Measurements from ENCODE around the gene SMIM5. TPM values are rescaled to one million over a fixed set of nuclear protein-coding genes. Genes with fewer than 3 reads are reported as not detected.
A peak's percentile ranks its signal among the peaks of the same experiment; 100 is the strongest.

Gene SMIM5
- polyA plus RNA-seq, 2 of the 4 experiments (the other 2 are of a cell fraction): 0.15 to 0.25 TPM

GRCh38 chr17:75642784-75643642 lies 9.8 kb downstream of the SMIM5 start:
- peaks cover 31% of the 10 kb centered on the region for H3K4me1 ChIP-seq
- no peak overlapping the region for H3K4me2 ChIP-seq
- no peaks in the 10 kb centered on the region for H3K9me3 ChIP-seq
- ATAC-seq (no peak), DNase-seq (ENCODE audit: low read depth in 1 of 2, low spot score in 1 of 2) (no peak), FAIRE-seq (no peak)
- H3K4me3 ChIP-seq: no peak overlapping the region
- TF ChIP-seq RARB (CRISPR knock-in tag; IDR thresholded peaks at IDR 0.05): no peak
- TF ChIP-seq E2F6 (IDR thresholded peaks at IDR 0.05; ENCODE audit: borderline replicate concordance, low read depth): no peak
- TF ChIP-seq ZSCAN20 (CRISPR knock-in tag; IDR thresholded peaks at IDR 0.05): no peak
- TF ChIP-seq USF2 (IDR thresholded peaks at IDR 0.05): no peak
- TF ChIP-seq RAD21 (conservative IDR thresholded peaks at IDR 0.05 in 1 of 2, IDR thresholded peaks at IDR 0.05 in 1 of 2): no peak
- TF ChIP-seq SREBF2 (IDR thresholded peaks at IDR 0.05): no peak
- TF ChIP-seq HES2 (IDR thresholded peaks at IDR 0.05): no peak
- TF ChIP-seq MYC (IDR thresholded peaks at IDR 0.05; ENCODE audit: borderline replicate concordance, low read length): no peak
- TF ChIP-seq PHF8 (IDR thresholded peaks at IDR 0.05; ENCODE audit: borderline replicate concordance, low read depth): no peak
- no peak for TF ChIP-seq HMGXB4 (CRISPR knock-in tag; IDR thresholded peaks at IDR 0.05; ENCODE audit: borderline replicate concordance)
- no peak for TF ChIP-seq HDAC2 (IDR thresholded peaks at IDR 0.05)
- no peak for TF ChIP-seq CEBPB (IDR thresholded peaks at IDR 0.05)
- TF ChIP-seq POLR2A (IDR thresholded peaks at IDR 0.05; ENCODE audit: low read length): no peak
- TF ChIP-seq EP300 (IDR thresholded peaks at IDR 0.05): no peak
- TF ChIP-seq RNF2 (IDR thresholded peaks at IDR 0.05; ENCODE audit: borderline replicate concordance, low read depth): no peak
- no peak for TF ChIP-seq TFCP2L1 (CRISPR knock-in tag; IDR thresholded peaks at IDR 0.05)
- TF ChIP-seq JUNB (IDR thresholded peaks at IDR 0.05): no peak
- no peak for TF ChIP-seq HEYL (CRISPR knock-in tag; IDR thresholded peaks at IDR 0.05)
- TF ChIP-seq EHMT2 (IDR thresholded peaks at IDR 0.05; ENCODE audit: low read depth): no peak
- TF ChIP-seq HOXB13 (CRISPR knock-in tag; IDR thresholded peaks at IDR 0.05; ENCODE audit: low read depth): no peak
- peak overlapping the region in 1 of 2 experiments; percentile 92; a peak in 1 of 6 replicates for H3K27ac ChIP-seq
- CTCF ChIA-PET: interaction anchor here (0.9 to 51.3 kb wide), 7 partner anchors 3 to 140 kb away, joined by 3 to 2254 read pairs (median 6); partner anchors contain the start of genes GALK1, RECQL5, SAP30BP and SMIM5
- POLR2A ChIA-PET: interaction anchor here (1.1 kb wide), 1 partner anchor 9 kb away, joined by 3 read pairs; no protein-coding TSS in a partner anchor
- WGBS (ENCODE audit: missing lambda C conversion rate): 92% methylated on average over 17 of the region's 17 CpGs

- FAIRE-seq (no peak), DNase-seq (ENCODE audit: low read depth in 1 of 2, low spot score in 1 of 2) (no peak), ATAC-seq (no peak)
- no peaks in the 10 kb centered on the region for H3K9me3 ChIP-seq
- CTCF ChIA-PET: interaction anchor here (1.1 to 51.3 kb wide), 5 partner anchors 3 to 101 kb away, joined by 3 to 2254 read pairs (median 1931); partner anchors contain the start of genes GALK1, RECQL5, SAP30BP and SMIM5
- H3K4me3 ChIP-seq: no peak overlapping the region
- 88% methylated on average over 7 of the region's 7 CpGs for WGBS (ENCODE audit: missing lambda C conversion rate)
- H3K27ac ChIP-seq: peak overlapping the region in 1 of 2 experiments; percentile 92; a peak in 2 of 6 replicates
- H3K4me2 ChIP-seq: no peak overlapping the region
- POLR2A ChIA-PET: interaction anchor here (1.1 kb wide), 1 partner anchor 10 kb away, joined by 3 read pairs; no protein-coding TSS in a partner anchor
- peaks cover 31% of the 10 kb centered on the region for H3K4me1 ChIP-seq
- TF ChIP-seq FOXS1 (CRISPR knock-in tag; IDR thresholded peaks at IDR 0.05): no peak
- TF ChIP-seq FOSB (CRISPR knock-in tag; IDR thresholded peaks at IDR 0.05): no peak
- TF ChIP-seq PBX3 (IDR thresholded peaks at IDR 0.05): no peak
- TF ChIP-seq ELK1 (IDR thresholded peaks at IDR 0.05; ENCODE audit: low read depth, low read length): no peak
- TF ChIP-seq KDM1A (IDR thresholded peaks at IDR 0.05; ENCODE audit: low read depth): no peak
- no peak for TF ChIP-seq ZNF302 (CRISPR knock-in tag; IDR thresholded peaks at IDR 0.05)
- no peak for TF ChIP-seq E2F6 (IDR thresholded peaks at IDR 0.05; ENCODE audit: borderline replicate concordance, low read depth)
- TF ChIP-seq HOXB13 (CRISPR knock-in tag; IDR thresholded peaks at IDR 0.05; ENCODE audit: low read depth): no peak
- TF ChIP-seq EHMT2 (IDR thresholded peaks at IDR 0.05; ENCODE audit: low read depth): no peak
- no peak for TF ChIP-seq CEBPB (IDR thresholded peaks at IDR 0.05)
- TF ChIP-seq RARB (CRISPR knock-in tag; IDR thresholded peaks at IDR 0.05): no peak
- no peak for TF ChIP-seq FOSL2 (IDR thresholded peaks at IDR 0.05)
- no peak for TF ChIP-seq FOSL2 (CRISPR knock-in tag; IDR thresholded peaks at IDR 0.05)
- no peak for TF ChIP-seq CBX2 (IDR thresholded peaks at IDR 0.05; ENCODE audit: borderline replicate concordance, low read depth)
- TF ChIP-seq ZSCAN20 (CRISPR knock-in tag; IDR thresholded peaks at IDR 0.05): no peak
- no peak for TF ChIP-seq GATA3 (IDR thresholded peaks at IDR 0.05; ENCODE audit: borderline replicate concordance)
These were observed 10.4 kb downstream of the SMIM5 start for GRCh38 chr17:75643643-75644017.
